Endothelial cell of umbilical vein (primary cell): ENCODE measurements around the gene ZNF891. TPM values are rescaled to one million over a fixed set of nuclear protein-coding genes. Genes with fewer than 3 reads are reported as not detected.

Experiments used
- BruUV-seq: library from RNA; stranded (reverse); fragments of 400-500 nt; replicated peaks from 2 replicates; lab custom pipeline; 2021; lab: Mats Ljungman, UMichigan
- CTCF ChIA-PET: fragments of 300-600, 350-600 bp; sonication (Branson Sonifier 250); formaldehyde crosslinking; loops from one replicate; lab custom pipeline; 2021; ENCODE audit warnings: antibody characterized with exemption, inconsistent platforms; lab: Charles Lee
- POLR2A ChIA-PET: fragments of 300-600, 350-600 bp; sonication (Branson Sonifier 250); formaldehyde crosslinking; loops from one replicate; lab custom pipeline; 2021; ENCODE audit warnings: antibody characterized with exemption, inconsistent platforms; lab: Charles Lee
- DNase-seq: peaks from one replicate; pipeline ENCODE4 v3.0.0-alpha.2; 2011; ENCODE audit warnings: low read depth, low spot score
- FAIRE-seq: peaks from 2 replicates; lab custom pipeline; 2011; peaks lifted over from hg19 to GRCh38; lab: Jason Lieb, UNC
- H2AFZ ChIP-seq: 2 replicates; pipeline ENCODE4 v1.6.0; 2012; ENCODE audit warnings: low read depth, low read length, control low read depth, inconsistent platforms
- H3K27ac ChIP-seq: 2 replicates; pipeline ENCODE4 v1.5.1; 2011; ENCODE audit warnings: low read depth, mild to moderate bottlenecking, control low read depth, low read length, moderate library complexity; ENCODE audit not compliant: insufficient read depth
- H3K27me3 ChIP-seq, 2 experiments: 2 replicates each; pipeline versions ENCODE4 v1.6.0 to v1.6.1; 2011; ENCODE audit warnings: low read length in 2 of 2, mixed read lengths in 1 of 2; ENCODE audit not compliant: control insufficient read depth in 2 of 2, insufficient read depth in 2 of 2
- H3K36me3 ChIP-seq, 2 experiments: 2 replicates in 1 of 2; 3 replicates in 1 of 2; pipeline ENCODE4 v1.5.1; 2011; ENCODE audit warnings: low read length in 2 of 2, mild to moderate bottlenecking in 1 of 2, moderate library complexity in 1 of 2; ENCODE audit not compliant: control insufficient read depth in 2 of 2, insufficient read depth in 2 of 2; ENCODE audit errors: extremely low read depth in 1 of 2
- H3K4me1 ChIP-seq: 3 replicates; pipeline ENCODE4 v1.5.1; 2011; ENCODE audit warnings: mild to moderate bottlenecking, low read length; ENCODE audit not compliant: control insufficient read depth, insufficient read depth; ENCODE audit errors: extremely low read depth
- H3K4me2 ChIP-seq: 2 replicates; pipeline ENCODE4 v1.6.1; 2011; ENCODE audit warnings: low read length, control low read depth, mixed read lengths; ENCODE audit not compliant: insufficient read depth
- H3K4me3 ChIP-seq, 3 experiments: fragments of 200-600 bp in 1 of 3; sonication (generic), shearing (Covaris generic) in 1 of 3; replicated peaks in 1 of 3; 2 replicates each; pipeline ENCODE4 v1.5.1; 2011 to 2016; ENCODE audit warnings: control low read depth in 3 of 3, low read length in 3 of 3, mild to moderate bottlenecking in 2 of 3, inconsistent platforms in 1 of 3, low read depth in 1 of 3, moderate library complexity in 1 of 3; ENCODE audit not compliant: insufficient read depth in 1 of 3
- H3K79me2 ChIP-seq: 2 replicates; pipeline ENCODE4 v1.6.0; 2012; ENCODE audit warnings: low read length, inconsistent platforms; ENCODE audit not compliant: control insufficient read depth, insufficient read depth
- H3K9ac ChIP-seq: replicated peaks from 2 replicates; pipeline ENCODE3; 2011; ENCODE audit warnings: low read length, control low read depth; ENCODE audit not compliant: insufficient read depth; ENCODE audit errors: extremely low read depth
- H3K9me1 ChIP-seq: replicated peaks from 3 replicates; pipeline ENCODE4 v1.6.0; 2011; ENCODE audit warnings: mild to moderate bottlenecking, low read length; ENCODE audit not compliant: control insufficient read depth, insufficient read depth; ENCODE audit errors: extremely low read depth
- H3K9me3 ChIP-seq: replicated peaks from 2 replicates; pipeline ENCODE4 v1.5.1; 2012; ENCODE audit warnings: low read length, inconsistent platforms; ENCODE audit not compliant: control insufficient read depth, insufficient read depth
- H4K20me1 ChIP-seq: replicated peaks from 2 replicates; pipeline ENCODE3; 2011; ENCODE audit warnings: mild to moderate bottlenecking, low read length; ENCODE audit not compliant: control insufficient read depth, insufficient read depth; ENCODE audit errors: extremely low read depth
- CTCF ChIP-seq, 2 donors: IDR thresholded peaks; 1 replicate in 1 of 2; 2 replicates in 1 of 2; pipeline ENCODE4 v1.5.1; 2011; ENCODE audit warnings: low read length in 2 of 2, mild to moderate bottlenecking in 2 of 2, moderate library complexity in 2 of 2, control low read depth in 1 of 2, inconsistent platforms in 1 of 2, low read depth in 1 of 2; ENCODE audit not compliant: insufficient read depth in 1 of 2; ENCODE audit errors: extremely low read depth in 1 of 2
- EZH2 ChIP-seq: IDR thresholded peaks from 2 replicates; pipeline ENCODE4 v1.6.1; 2012; ENCODE audit warnings: borderline replicate concordance, low read depth, mild to moderate bottlenecking, moderate library complexity, low read length, inconsistent platforms; ENCODE audit not compliant: severe bottlenecking
- GATA2 ChIP-seq: IDR thresholded peaks from 2 replicates; pipeline ENCODE4 v1.7.0; 2011; ENCODE audit warnings: low read depth, mild to moderate bottlenecking, moderate library complexity, mixed read lengths, low read length; ENCODE audit not compliant: insufficient read length, insufficient read depth
- JUN ChIP-seq: IDR thresholded peaks from 2 replicates; pipeline ENCODE4 v1.6.1; 2011; ENCODE audit warnings: borderline replicate concordance, low read depth; ENCODE audit not compliant: insufficient read length, insufficient read depth
- MYC ChIP-seq: IDR thresholded peaks from one replicate; pipeline ENCODE4 v1.6.1; 2011; ENCODE audit warnings: mild to moderate bottlenecking, low read depth, low read length
- POLR2AphosphoS5 ChIP-seq: IDR thresholded peaks from 2 replicates; pipeline ENCODE4 v1.6.1; 2012; ENCODE audit warnings: low read depth, mild to moderate bottlenecking, control low read depth, low read length, moderate library complexity; ENCODE audit not compliant: insufficient read depth
- dilution Hi-C: fragments of 300-500 bp; cut with MboI; formaldehyde crosslinking; loops from one replicate; pipeline ENCODE4 v1.15.0; 2019; ENCODE audit warnings: low sequenced_read_pairs; ENCODE audit not compliant: extremely low pct_ligation_motif_present
- intact Hi-C: fragments of 100-400 bp; cut with micrococcal nuclease; formaldehyde crosslinking; loops from one replicate; pipeline ENCODE4 v1.10.0; 2022
- polyA plus RNA-seq, 4 experiments: library from polyadenylated mRNA; depleted of rRNA in 3 of 4; stranded (reverse) in 3 of 4; unstranded in 1 of 4; fragments of >200 nt; gene quantifications; 2 replicates each; pipeline versions ENCODE4 v1.2.1 to v1.2.3, GENCODE V29; 2011 to 2012; ENCODE audit warnings: missing spikeins in 1 of 4
- total RNA-seq: library from RNA; stranded (reverse); gene quantifications from 2 replicates; pipeline ENCODE4 v1.2.3, GENCODE V29; 2021
- TF ChIP-seq, protein P1 (sequence below): IDR thresholded peaks from 2 replicates; pipeline ENCODE4 v1.6.1; 2011; ENCODE audit not compliant: insufficient read depth, insufficient read length

Gene ZNF891
- total and polyA plus RNA-seq, 2 donors (not counting 3 experiments of a cell fraction or from before 2014, with no cell fraction given): 0.32 to 1.5 TPM

DNA sequence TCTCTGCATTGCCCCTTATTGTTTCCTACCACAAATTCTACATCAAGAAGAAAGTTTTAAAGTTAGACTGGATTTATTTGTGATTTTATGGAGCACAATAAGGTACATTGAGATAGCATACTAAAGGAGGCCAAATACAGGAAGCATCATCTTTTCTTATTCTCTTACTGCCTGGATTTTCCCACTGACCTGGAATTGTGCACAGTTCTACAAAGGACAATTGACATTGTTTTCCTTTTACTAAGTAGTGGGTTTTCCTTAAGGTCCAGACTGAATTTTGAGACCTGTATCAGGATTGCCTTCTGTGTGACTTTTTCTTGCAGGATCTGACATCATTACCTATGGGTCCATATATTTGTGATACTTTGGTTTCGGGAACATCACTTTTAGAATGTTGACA, 68.1 kb downstream of the ZNF891 start:
- Histone ChIP-seq H2AFZ (no peak overlapping the region), H4K20me1 (no peaks in the 10 kb centered on the region), H3K9ac (no peak overlapping the region), H3K27me3 (no peaks in the 10 kb centered on the region), H3K4me3 (no peak overlapping the region), H3K4me1 (no peaks in the 10 kb centered on the region), H3K9me1 (no peaks in the 10 kb centered on the region), H3K9me3 (peaks cover 46% of the 10 kb centered on the region), H3K79me2 (no peaks in the 10 kb centered on the region), H3K36me3 (peaks cover 3% of the 10 kb centered on the region in 2 experiments), H3K4me2 (no peak overlapping the region), H3K27ac (no peak overlapping the region)
- no peak for DNase-seq
- ChIA-PET POLR2A (no interaction called here), CTCF (no interaction called here)
- no peak for TF ChIP-seq EZH2
- TF ChIP-seq GATA2: no peak
- TF ChIP-seq, protein P1, sequence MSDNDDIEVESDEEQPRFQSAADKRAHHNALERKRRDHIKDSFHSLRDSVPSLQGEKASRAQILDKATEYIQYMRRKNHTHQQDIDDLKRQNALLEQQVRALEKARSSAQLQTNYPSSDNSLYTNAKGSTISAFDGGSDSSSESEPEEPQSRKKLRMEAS: no peak
- TF ChIP-seq POLR2AphosphoS5: no peak
- no TSS peak for BruUV-seq
- intact Hi-C loops (no loop called here), dilution Hi-C loops (no loop called here)
- peak; percentile 4 for FAIRE-seq

GRCh38 chr12:133058203-133059113, 71.6 kb downstream of the ZNF891 start:
- dilution Hi-C loops: no loop called here
- CTCF ChIA-PET: no interaction called here

More at GRCh38 chr12:133058203-133059113, 71.6 kb downstream of the ZNF891 start:
- POLR2A ChIA-PET: no interaction called here
- FAIRE-seq: no peak
- BruUV-seq: no TSS peak
- Histone ChIP-seq H3K9me3 (peaks cover 48% of the 10 kb centered on the region), H3K9me1 (no peaks in the 10 kb centered on the region), H3K27me3 (no peaks in the 10 kb centered on the region), H3K4me2 (no peak overlapping the region), H2AFZ (no peak overlapping the region), H3K4me1 (no peaks in the 10 kb centered on the region), H3K36me3 (peaks cover 5 to 8% of the 10 kb centered on the region in 2 experiments), H3K4me3 (no peak overlapping the region), H3K27ac (no peak overlapping the region), H4K20me1 (no peaks in the 10 kb centered on the region), H3K9ac (no peak overlapping the region), H3K79me2 (no peaks in the 10 kb centered on the region)
- TF ChIP-seq, protein P1: no peak
- no peak for TF ChIP-seq POLR2AphosphoS5
- TF ChIP-seq JUN: no peak
- no peak for TF ChIP-seq GATA2
- TF ChIP-seq MYC: no peak
- no peak for TF ChIP-seq EZH2
- no peak for TF ChIP-seq CTCF (IDR thresholded peaks at IDR 0.05; ENCODE audit: extremely low read depth in 1 of 2, insufficient read depth in 1 of 2, low read depth in 1 of 2, low read length in 2 of 2)
- peak; percentile 6 for DNase-seq
- intact Hi-C loops: no loop called here
